LHCN-M2 (cell line): ENCODE data around the gene CREB5. TPM values are rescaled to one million over a fixed set of nuclear protein-coding genes. Genes with fewer than 3 reads are reported as not detected.

Experiments used
- DNase-seq: peaks from one replicate; pipeline ENCODE4 v3.0.0-alpha.2; 2012; ENCODE audit warnings: low read depth
- total RNA-seq: library from RNA; depleted of rRNA; stranded (reverse); fragments of >200 nt; gene quantifications from 2 replicates; pipeline ENCODE4 v1.2.3, GENCODE V29; 2014

Gene CREB5
- total RNA-seq, 1 experiment from 2014 or later: 9.0 TPM

GRCh38 chr7:28706584-28706983, 294.3 kb downstream of the CREB5 start:
- DNase-seq: no peak

GRCh38 chr7:28707291-28707690, 295.0 kb downstream of the CREB5 start:
- no peak for DNase-seq

GRCh38 chr7:28708033-28708951, 296.0 kb downstream of the CREB5 start:
- DNase-seq: peak; percentile 81

GRCh38 chr7:28709748-28710147, 297.4 kb downstream of the CREB5 start:
- DNase-seq: no peak

DNA sequence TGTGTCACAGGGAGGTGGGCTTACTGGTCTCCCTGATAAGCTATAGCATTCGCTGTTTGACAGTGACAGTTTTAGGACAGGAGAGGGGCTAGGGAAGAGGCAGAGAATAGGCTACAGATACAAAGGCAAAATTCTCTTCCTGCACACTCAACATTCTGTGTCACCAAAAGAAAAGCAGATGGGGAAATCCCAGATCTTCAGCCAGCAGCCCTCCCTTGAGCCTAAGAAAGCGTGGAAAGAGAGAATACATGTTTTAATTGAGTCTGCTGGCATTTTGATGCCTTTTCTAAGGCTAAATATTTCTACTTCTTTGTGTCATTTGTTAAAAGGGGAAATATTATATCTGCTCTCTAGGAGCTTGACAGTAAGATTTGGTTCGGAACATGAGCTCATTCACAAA, 298.8 kb downstream of the CREB5 start:
- DNase-seq: no peak

DNA sequence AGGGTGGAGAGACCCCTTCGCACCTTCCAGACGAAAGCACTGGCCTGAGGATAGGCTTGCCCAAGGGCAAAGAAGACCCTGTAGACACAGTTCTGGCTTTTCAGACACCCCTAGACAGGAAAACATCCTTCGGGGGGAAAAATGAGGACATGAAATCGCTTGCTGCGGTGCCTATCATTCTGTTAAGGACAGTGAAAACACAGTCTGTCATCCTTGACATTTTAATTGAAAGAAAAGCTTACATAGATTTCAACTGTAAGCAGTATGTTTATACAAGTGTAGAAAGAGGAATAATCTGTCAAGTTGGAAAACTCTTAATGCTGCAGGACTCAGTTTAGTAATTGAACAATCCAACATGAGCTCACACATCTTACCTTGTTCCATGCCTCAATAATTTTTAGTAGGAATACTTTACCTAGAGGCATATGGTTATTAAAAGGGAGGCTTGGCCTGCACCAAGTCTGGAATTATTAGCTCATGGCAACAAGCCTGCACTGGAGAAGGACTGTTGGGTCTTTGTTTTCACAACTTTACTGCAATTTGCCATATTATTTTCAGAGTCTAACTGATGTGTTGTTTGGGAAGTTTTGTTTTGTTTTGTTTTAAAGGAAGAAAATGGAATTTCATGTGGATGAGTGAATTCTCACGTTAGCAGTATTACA, 302.3 kb downstream of the CREB5 start:
- DNase-seq: no peak

- DNase-seq: no peak
These were observed 305.2 kb downstream of the CREB5 start for GRCh38 chr7:28717445-28718054.

- DNase-seq: no peak
These were observed 305.8 kb downstream of the CREB5 start for GRCh38 chr7:28718055-28718481.

GRCh38 chr7:28718545-28718944, 306.2 kb downstream of the CREB5 start:
- DNase-seq: no peak

GRCh38 chr7:28722684-28723083, 310.4 kb downstream of the CREB5 start:
- no peak for DNase-seq

DNA sequence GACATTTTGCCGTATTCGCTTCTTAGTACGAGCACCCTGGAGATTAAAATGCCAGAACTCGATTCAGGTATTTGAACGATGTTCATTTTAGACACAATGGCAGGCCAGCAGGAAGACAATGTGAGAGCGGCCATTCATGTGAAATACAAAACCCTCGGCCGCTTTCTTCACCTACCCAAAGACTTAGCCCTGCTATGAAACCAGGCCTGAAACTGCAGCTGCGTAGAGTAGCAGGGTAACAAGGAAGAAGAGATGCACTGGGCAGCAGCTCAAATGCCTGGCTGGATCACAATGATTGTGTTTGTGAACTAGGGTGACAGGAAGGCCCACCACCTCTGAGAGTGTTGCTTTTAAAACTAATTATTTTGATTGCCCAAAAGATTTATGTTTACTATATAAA, 311.0 kb downstream of the CREB5 start:
- DNase-seq: no peak

DNA sequence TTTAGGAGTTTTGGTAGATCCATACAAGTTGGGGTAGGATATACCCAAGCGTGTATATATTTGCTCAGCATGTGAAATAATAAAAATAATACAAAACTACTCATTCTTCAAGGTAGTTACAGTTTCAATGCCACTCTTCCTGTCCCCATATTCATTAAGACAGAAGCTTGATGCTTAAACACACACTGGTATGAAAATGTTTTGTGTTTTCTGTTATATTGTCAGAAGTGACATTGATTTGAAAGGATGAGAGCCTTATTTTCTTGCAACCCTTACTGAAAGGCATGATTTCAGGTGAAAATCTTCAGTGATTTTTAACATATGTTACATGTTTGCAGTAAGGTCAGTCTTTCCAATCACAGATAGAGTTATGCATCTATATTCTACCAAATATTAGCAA, 312.2 kb downstream of the CREB5 start:
- no peak for DNase-seq

GRCh38 chr7:28725045-28725642, 312.8 kb downstream of the CREB5 start:
- no peak for DNase-seq

DNA sequence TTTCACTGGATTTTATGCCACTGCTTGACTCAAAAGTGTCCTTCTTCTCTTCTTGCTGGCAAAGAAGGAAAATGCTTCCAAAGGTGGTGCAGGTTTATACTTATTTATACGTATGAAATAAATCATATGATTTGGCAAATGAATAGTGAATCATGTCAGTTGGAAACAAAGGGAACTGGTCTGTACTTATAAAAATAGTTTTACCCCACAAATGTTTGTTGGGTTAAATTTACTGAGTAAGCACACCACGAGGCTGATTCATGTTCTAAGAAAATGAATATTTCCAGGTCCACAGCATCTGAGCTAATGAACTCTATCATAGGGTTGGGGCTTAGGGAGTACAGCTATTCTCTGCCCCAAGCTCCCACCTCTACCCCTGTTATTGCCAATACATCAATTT, 313.6 kb downstream of the CREB5 start:
- DNase-seq: peak; percentile 66

GRCh38 chr7:28726555-28726954, 314.2 kb downstream of the CREB5 start:
- DNase-seq: peak; percentile 56

DNA sequence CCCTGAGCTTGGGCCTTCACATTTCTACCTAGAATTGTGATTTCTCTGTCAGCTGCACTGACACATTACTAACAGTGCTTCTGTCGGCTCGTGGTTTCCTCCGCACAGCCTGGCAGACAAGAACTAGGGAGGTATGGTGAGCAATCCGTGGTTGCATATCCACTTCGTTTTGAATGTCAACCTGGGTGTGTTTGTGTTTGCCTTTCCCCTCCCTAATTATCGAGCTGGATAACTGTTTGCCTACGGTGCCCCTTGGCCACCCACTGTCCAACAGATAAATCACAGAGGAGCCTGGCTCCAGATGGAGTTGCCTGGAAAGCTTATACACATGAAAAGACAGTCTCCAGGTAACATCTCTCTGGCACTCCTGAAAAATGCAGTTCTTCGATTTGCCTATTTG, 317.0 kb downstream of the CREB5 start:
- peak; percentile 54 for DNase-seq

DNA sequence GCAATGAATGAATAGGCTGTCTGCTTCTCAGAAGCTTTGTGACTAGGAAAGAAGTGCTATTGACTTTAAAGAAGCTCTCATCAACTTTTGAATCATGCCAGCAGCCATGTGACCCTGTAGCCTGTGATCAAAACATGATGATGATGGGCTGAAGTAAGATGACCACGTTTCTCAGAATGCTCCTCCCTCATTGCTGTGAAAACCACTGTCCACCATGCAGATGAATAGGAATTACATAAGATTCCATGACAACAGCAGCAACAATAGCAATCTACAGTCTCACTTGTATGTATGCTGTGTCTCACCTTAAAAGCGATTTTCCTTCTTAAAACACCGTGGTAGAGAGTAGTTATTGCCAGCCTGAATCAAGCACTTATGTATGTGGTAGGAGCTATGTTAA, 317.4 kb downstream of the CREB5 start:
- DNase-seq: peak; percentile 44

GRCh38 chr7:28731092-28731658, 318.9 kb downstream of the CREB5 start:
- no peak for DNase-seq

DNA sequence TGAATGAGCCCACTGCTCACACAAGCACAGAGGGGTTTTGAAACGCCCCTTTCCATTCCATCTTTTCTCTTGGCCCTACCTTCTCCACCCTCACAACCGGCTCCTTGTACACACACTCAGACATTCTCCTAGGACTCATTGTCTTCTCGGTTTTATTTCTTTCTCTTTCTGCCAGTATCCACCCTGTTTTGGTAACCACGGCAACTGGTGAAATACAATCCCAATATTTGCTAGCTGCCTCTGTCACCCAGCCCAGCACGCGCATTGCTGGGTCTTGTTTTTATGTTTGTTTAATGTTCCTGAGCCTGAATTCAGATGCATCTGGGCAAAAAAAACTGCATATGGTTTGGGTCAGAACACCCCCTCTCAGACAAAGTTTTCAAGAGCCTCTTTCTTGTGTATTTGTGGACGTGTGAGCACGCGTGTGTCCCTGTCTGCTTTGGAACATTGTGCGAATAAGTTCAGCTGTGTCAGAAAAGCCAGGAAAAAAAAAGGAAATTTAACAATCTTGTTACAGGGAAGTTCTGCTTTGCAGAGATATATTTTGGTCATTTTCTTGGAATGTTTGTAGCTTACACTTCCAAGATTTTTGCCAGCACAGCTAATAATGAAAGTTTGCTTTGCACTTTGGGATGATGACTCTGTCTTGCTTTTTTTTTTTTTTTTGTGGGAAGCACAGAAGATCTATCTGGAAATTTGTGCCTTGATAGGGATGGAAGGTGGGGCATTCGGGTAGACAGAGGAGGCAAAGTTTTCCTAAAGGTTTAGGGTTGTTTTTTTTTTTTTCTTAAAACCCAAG, 320.0 kb downstream of the CREB5 start:
- DNase-seq: peak; percentile 79

DNA sequence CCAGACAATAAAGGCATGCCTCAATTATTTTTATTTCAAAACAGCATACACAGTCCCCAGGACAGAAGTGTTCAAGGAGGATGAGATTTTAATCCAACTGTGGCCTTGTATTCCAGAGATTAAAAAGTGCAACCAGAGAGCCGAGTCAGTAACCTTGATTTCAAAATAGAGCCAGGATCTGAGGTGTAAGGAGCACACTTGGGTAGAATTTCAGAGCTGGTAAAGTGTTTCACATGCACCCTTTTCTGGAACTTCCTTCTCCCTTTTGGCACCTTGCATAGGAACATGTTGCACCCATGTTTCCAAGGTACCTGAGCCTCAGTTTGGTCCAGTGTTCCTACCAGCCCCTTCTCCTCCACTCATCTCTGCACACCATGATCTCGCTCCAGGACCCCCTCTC, 320.7 kb downstream of the CREB5 start:
- DNase-seq: no peak

DNA sequence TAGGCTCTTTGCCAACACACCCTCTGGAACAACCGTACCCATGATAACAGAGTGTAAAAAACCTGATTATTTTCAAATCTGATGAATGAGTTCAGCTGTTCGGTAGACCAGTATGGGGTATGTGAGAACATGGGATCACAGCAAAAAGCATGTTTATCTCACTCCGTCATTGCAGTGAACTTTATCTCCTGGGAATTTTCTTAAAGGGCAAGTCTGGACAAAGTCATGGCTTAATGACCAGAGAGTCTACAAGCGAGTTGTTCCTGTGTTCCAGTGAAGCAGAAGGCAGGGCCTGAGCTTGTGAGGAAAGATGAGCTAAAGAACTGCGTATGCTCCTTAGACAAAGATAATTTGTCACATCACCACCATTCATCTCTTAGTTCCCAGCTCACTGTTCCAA, 326.1 kb downstream of the CREB5 start:
- peak; percentile 83 for DNase-seq
